ENCODE data around the gene ANXA3. TPM values are rescaled to one million over a fixed set of nuclear protein-coding genes. Genes with fewer than 3 reads are reported as not detected.
"Not testable (repeated sequence)": the region's sequence is repeated elsewhere in the genome, so short reads cannot be mapped to it uniquely, and the experiment has no call there.

Gene ANXA3
- total RNA-seq, 1 experiment from 2014 or later, result 263 TPM

- ChIA-PET POLR2A (ENCODE audit: unreplicated experiment) (no interaction called here), CTCF (no interaction called here)
- no peak for TF ChIP-seq CTCF (conservative IDR thresholded peaks at IDR 0.05; ENCODE audit: low read depth, low read length)
- TF ChIP-seq EZH2 (IDR thresholded peaks at IDR 0.05; ENCODE audit: low read length, unreplicated experiment), result no peak
- no peak for TF ChIP-seq EZH2phosphoT487 (IDR thresholded peaks at IDR 0.05; ENCODE audit: borderline replicate concordance, low read length)
- Histone ChIP-seq H3K27me3 (ENCODE audit: low read length) (no peaks in the 10 kb centered on the region), H3K9me3 (ENCODE audit: low read length) (no peaks in the 10 kb centered on the region), H3K9me2 (replicated peaks; ENCODE audit: low read length) (no peaks in the 10 kb centered on the region), H3K36me3 (ENCODE audit: low read depth, low read length) (no peaks in the 10 kb centered on the region), H3F3A (ENCODE audit: low read length, unreplicated experiment) (no peaks in the 10 kb centered on the region), H4K20me1 (ENCODE audit: low read length) (no peaks in the 10 kb centered on the region), H3K9ac (ENCODE audit: low read length) (no peak overlapping the region), H2AFZ (ENCODE audit: low read length) (no peak overlapping the region), H3K27ac (ENCODE audit: low read length) (no peak overlapping the region), H3K4me2 (ENCODE audit: low read length) (no peak overlapping the region), H3K79me2 (ENCODE audit: low read length) (no peaks in the 10 kb centered on the region), H3K4me1 (ENCODE audit: insufficient read depth, low read length) (peaks cover 46% of the 10 kb centered on the region), H3K4me3 (ENCODE audit: low read length) (no peak overlapping the region)
- peak; percentile 31 for DNase-seq
- ATAC-seq, result no peak
- no TSS peak for BruUV-seq (replicated peaks)
- intact Hi-C loops (cut with micrococcal nuclease), result no loop called here
Measured at GRCh38 chr4:78545275-78546246, 6.0 kb upstream of the ANXA3 start.

- CTCF ChIA-PET; H3K4me3 ChIP-seq (ENCODE audit: low read length); intact Hi-C loops (cut with micrococcal nuclease); H3K27ac ChIP-seq (ENCODE audit: low read length); H3K9me2 ChIP-seq (replicated peaks; ENCODE audit: low read length); H3K79me2 ChIP-seq (ENCODE audit: low read length); H3K27me3 ChIP-seq (ENCODE audit: low read length); H3F3A ChIP-seq (ENCODE audit: low read length, unreplicated experiment); H4K20me1 ChIP-seq (ENCODE audit: low read length); H3K9me3 ChIP-seq (ENCODE audit: low read length); ATAC-seq; H2AFZ ChIP-seq (ENCODE audit: low read length); POLR2A ChIA-PET (ENCODE audit: unreplicated experiment); H3K9ac ChIP-seq (ENCODE audit: low read length); DNase-seq; H3K4me2 ChIP-seq (ENCODE audit: low read length); BruUV-seq (replicated peaks); H3K36me3 ChIP-seq (ENCODE audit: low read depth, low read length): not testable (repeated sequence)
- peaks cover 44% of the 10 kb centered on the region for H3K4me1 ChIP-seq (ENCODE audit: insufficient read depth, low read length)
Measured at GRCh38 chr4:78547899-78548298, 3.7 kb upstream of the ANXA3 start.

- H3K4me3 ChIP-seq (ENCODE audit: low read length); BruUV-seq (replicated peaks); H3F3A ChIP-seq (ENCODE audit: low read length, unreplicated experiment); H3K9me3 ChIP-seq (ENCODE audit: low read length); intact Hi-C loops (cut with micrococcal nuclease); ATAC-seq; H3K9ac ChIP-seq (ENCODE audit: low read length); H4K20me1 ChIP-seq (ENCODE audit: low read length); POLR2A ChIA-PET (ENCODE audit: unreplicated experiment); H3K9me2 ChIP-seq (replicated peaks; ENCODE audit: low read length); H3K27me3 ChIP-seq (ENCODE audit: low read length); H3K27ac ChIP-seq (ENCODE audit: low read length); H3K4me2 ChIP-seq (ENCODE audit: low read length); DNase-seq; H3K36me3 ChIP-seq (ENCODE audit: low read depth, low read length); CTCF ChIA-PET; H2AFZ ChIP-seq (ENCODE audit: low read length): not testable (repeated sequence)
- H3K79me2 ChIP-seq (ENCODE audit: low read length), result peaks cover 19% of the 10 kb centered on the region
- peaks cover 44% of the 10 kb centered on the region for H3K4me1 ChIP-seq (ENCODE audit: insufficient read depth, low read length)
Measured at GRCh38 chr4:78548889-78549288, 2.7 kb upstream of the ANXA3 start.
